ENCODE measurements around the gene EPDR1.

DNA sequence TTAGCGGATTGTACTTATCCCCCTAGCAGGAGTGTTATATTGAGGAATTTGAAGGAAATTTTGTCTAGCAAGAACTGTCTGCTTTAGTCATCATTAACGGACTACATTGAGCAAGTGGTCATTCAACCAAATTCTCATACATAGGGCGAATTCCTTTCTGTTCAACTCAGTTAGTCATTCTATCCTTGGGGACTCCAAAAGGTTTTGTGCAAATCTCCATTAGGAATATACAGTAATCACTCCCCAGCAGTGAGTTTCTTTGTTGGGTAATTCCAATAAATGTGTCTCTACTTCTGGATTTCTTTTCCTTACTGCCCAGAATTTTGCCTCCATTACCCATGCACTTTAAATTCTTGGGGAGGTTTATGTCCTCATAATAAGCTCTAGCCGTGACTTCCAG lies 51.1 kb downstream of the EPDR1 start:
- TF ChIP-seq SUZ12 (IDR thresholded peaks at IDR 0.05; ENCODE audit: extremely low read depth, insufficient read depth, insufficient read length): no peak
- TF ChIP-seq ZNF274 (IDR thresholded peaks at IDR 0.05; ENCODE audit: low read depth, low read length): no peak
